Brain microvascular endothelial cell (primary cell): ENCODE data around the gene REXO1.

Source experiments
- DNase-seq: peaks from one replicate; pipeline ENCODE4 v3.0.0-alpha.2; 2020
- H3K27ac ChIP-seq: fragments of 250-450 bp; sonication (Bioruptor Pico); 2 replicates; pipeline ENCODE4 v1.5.1; 2020; ENCODE audit warnings: mild to moderate bottlenecking, moderate library complexity
- H3K27me3 ChIP-seq: fragments of 250-450 bp; sonication (Bioruptor Pico); replicated peaks from 2 replicates; pipeline ENCODE4 v1.5.1; 2020; ENCODE audit warnings: mild to moderate bottlenecking
- H3K36me3 ChIP-seq: fragments of 250-450 bp; sonication (Bioruptor Pico); replicated peaks from 2 replicates; pipeline ENCODE4 v1.5.1; 2020; ENCODE audit warnings: mild to moderate bottlenecking
- H3K4me3 ChIP-seq: 2 replicates; pipeline ENCODE4 v1.5.1; 2011; ENCODE audit warnings: low read depth, mild to moderate bottlenecking, control low read depth, low read length, moderate library complexity
- CTCF ChIP-seq: IDR thresholded peaks from 2 replicates; pipeline ENCODE4 v1.5.1; 2011; ENCODE audit warnings: low read depth, mild to moderate bottlenecking, moderate library complexity, low read length, control low read depth, inconsistent platforms; ENCODE audit errors: missing control alignments
- in situ Hi-C: cut with HindIII; loops from 2 replicates; pipeline ENCODE4 v1.10.0; 2017; ENCODE audit warnings: low sequenced_read_pairs, low pct_ligation_motif_present

The REXO1 gene

GRCh38 chr19:1854039-1854541 lies 5.8 kb upstream of the REXO1 start:
- H3K4me3 ChIP-seq, result no peak overlapping the region
- peaks cover 6% of the 10 kb centered on the region for H3K36me3 ChIP-seq
- no peak for DNase-seq
- in situ Hi-C loops, result no loop called here
- no peak for TF ChIP-seq CTCF
- H3K27ac ChIP-seq, result no peak overlapping the region
- no peaks in the 10 kb centered on the region for H3K27me3 ChIP-seq

- Histone ChIP-seq H3K27ac (no peak overlapping the region), H3K36me3 (peaks cover 6% of the 10 kb centered on the region), H3K27me3 (no peaks in the 10 kb centered on the region), H3K4me3 (no peak overlapping the region)
- peak; percentile 67 for DNase-seq
- in situ Hi-C loops, result no loop called here
- TF ChIP-seq CTCF, result peak; percentile 86
These were observed 5.2 kb upstream of the REXO1 start for GRCh38 chr19:1853295-1854038.

- no peak for DNase-seq
- Histone ChIP-seq H3K27me3 (no peaks in the 10 kb centered on the region), H3K4me3 (no peak overlapping the region), H3K36me3 (peaks cover 6% of the 10 kb centered on the region), H3K27ac (no peak overlapping the region)
- in situ Hi-C loops, result no loop called here
- no peak for TF ChIP-seq CTCF
These were observed 4.4 kb upstream of the REXO1 start for GRCh38 chr19:1852581-1853128.

- Histone ChIP-seq H3K4me3 (no peak overlapping the region), H3K36me3 (peaks cover 6% of the 10 kb centered on the region), H3K27ac (no peak overlapping the region), H3K27me3 (no peaks in the 10 kb centered on the region)
- in situ Hi-C loops, result no loop called here
- no peak for DNase-seq
- no peak for TF ChIP-seq CTCF
These were observed 3.6 kb upstream of the REXO1 start for GRCh38 chr19:1851654-1852580.

- H3K36me3 ChIP-seq, result peaks cover 6% of the 10 kb centered on the region
- peak; percentile 31 for TF ChIP-seq CTCF
- H3K27me3 ChIP-seq, result no peaks in the 10 kb centered on the region
- no peak overlapping the region for H3K27ac ChIP-seq
- no peak for DNase-seq
- H3K4me3 ChIP-seq, result no peak overlapping the region
- in situ Hi-C loops, result no loop called here
These were observed 2.7 kb upstream of the REXO1 start for GRCh38 chr19:1850809-1851653.
